Astrocyte of the spinal cord (primary cell): ENCODE measurements around the gene KCNIP2.

Experiments
- DNase-seq: peaks from one replicate; pipeline ENCODE4 v3.0.0; 2011; ENCODE audit warnings: low read depth, low spot score
- H3K4me3 ChIP-seq: 2 replicates; pipeline ENCODE4 v1.5.1; 2011; ENCODE audit warnings: low read depth, mild to moderate bottlenecking, low read length, moderate library complexity
- CTCF ChIP-seq: IDR thresholded peaks from 2 replicates; pipeline ENCODE4 v1.5.1; 2012; ENCODE audit warnings: low read depth, mild to moderate bottlenecking, low read length, inconsistent platforms
- in situ Hi-C: cut with HindIII; loops from 2 replicates; pipeline ENCODE4 v1.10.0; 2017; ENCODE audit warnings: low sequenced_read_pairs

Gene KCNIP2

GRCh38 chr10:101874252-101874651 is 30.7 kb upstream of the KCNIP2 start:
- no peak for TF ChIP-seq CTCF
- DNase-seq: no peak
- in situ Hi-C loops: no loop called here
- H3K4me3 ChIP-seq: no peak overlapping the region

- in situ Hi-C loops: no loop called here
- DNase-seq: no peak
- TF ChIP-seq CTCF: no peak
Observed at GRCh38 chr10:101867931-101868330, 24.3 kb upstream of the KCNIP2 start.

GRCh38 chr10:101859530-101859929 is 15.9 kb upstream of the KCNIP2 start:
- TF ChIP-seq CTCF: no peak
- DNase-seq: no peak
- no peak overlapping the region for H3K4me3 ChIP-seq
- in situ Hi-C loops: no loop called here

More at GRCh38 chr10:101867931-101868330, 24.3 kb upstream of the KCNIP2 start:
- H3K4me3 ChIP-seq: no peak overlapping the region

- no peak for TF ChIP-seq CTCF
- no peak for DNase-seq
- H3K4me3 ChIP-seq: no peak overlapping the region
- in situ Hi-C loops: no loop called here
Observed at GRCh38 chr10:101858723-101859500, 15.3 kb upstream of the KCNIP2 start.

GRCh38 chr10:101857802-101858476 is 14.3 kb upstream of the KCNIP2 start:
- DNase-seq: no peak
- no peak for TF ChIP-seq CTCF
- no peak overlapping the region for H3K4me3 ChIP-seq
- in situ Hi-C loops: no loop called here

GRCh38 chr10:101856626-101857025 is 13.0 kb upstream of the KCNIP2 start:
- no peak for TF ChIP-seq CTCF
- no peak for DNase-seq
- in situ Hi-C loops: no loop called here
- no peak overlapping the region for H3K4me3 ChIP-seq
